NK-92 treated with Interleukin-12 subunit alpha and Interleukin-12 subunit beta, amount 100 ng/mL, for 24 hours (cell line): ENCODE measurements around the gene DHX29.
"Not testable (repeated sequence)": the region's sequence is repeated elsewhere in the genome, so short reads cannot be mapped to it uniquely, and the experiment has no call there.

Experiments
- DNase-seq: peaks from one replicate; lab custom pipeline; 2025; lab: John Stamatoyannopoulos, UW

Gene DHX29

GRCh38 chr5:55307383-55308253, at the start of gene DHX29, which contains the start of gene MTREX:
TSS of gene DHX29 (minus strand) at chr5:55307694. CDS start at chr5:55307573, 121 bp downstream.
TSS of gene MTREX (plus strand) at chr5:55307989. CDS start at chr5:55308014, 25 bp downstream.
- peak; percentile 88 for DNase-seq

- no peak for DNase-seq
Observed at GRCh38 chr5:55356896-55357295, 49.4 kb upstream of the DHX29 start.

- DNase-seq = no peak
Observed at GRCh38 chr5:55350754-55351153, 43.3 kb upstream of the DHX29 start.

- DNase-seq = no peak
Observed at GRCh38 chr5:55347786-55348185, 40.3 kb upstream of the DHX29 start.

GRCh38 chr5:55345327-55345726, 37.8 kb upstream of the DHX29 start:
- no peak for DNase-seq

- DNase-seq = no peak
Observed at GRCh38 chr5:55344392-55344992, 37.0 kb upstream of the DHX29 start.

GRCh38 chr5:55343609-55344008, 36.1 kb upstream of the DHX29 start:
- no peak for DNase-seq

- DNase-seq = no peak
Observed at GRCh38 chr5:55343107-55343506, 35.6 kb upstream of the DHX29 start.

- no peak for DNase-seq
Observed at GRCh38 chr5:55338810-55339243, 31.3 kb upstream of the DHX29 start.

GRCh38 chr5:55338092-55338613, 30.7 kb upstream of the DHX29 start:
- no peak for DNase-seq

GRCh38 chr5:55333811-55334210, 26.3 kb upstream of the DHX29 start:
- DNase-seq = no peak

- DNase-seq = no peak
Observed at GRCh38 chr5:55333017-55333416, 25.5 kb upstream of the DHX29 start.

- no peak for DNase-seq
Observed at GRCh38 chr5:55331321-55331720, 23.8 kb upstream of the DHX29 start.

- no peak for DNase-seq
Observed at GRCh38 chr5:55327281-55327680, 19.8 kb upstream of the DHX29 start.

GRCh38 chr5:55325621-55326020, 18.1 kb upstream of the DHX29 start:
- DNase-seq = no peak

- no peak for DNase-seq
Observed at GRCh38 chr5:55324815-55325418, 17.4 kb upstream of the DHX29 start.

GRCh38 chr5:55324006-55324405, 16.5 kb upstream of the DHX29 start:
- no peak for DNase-seq

- no peak for DNase-seq
Observed at GRCh38 chr5:55320571-55320970, 13.1 kb upstream of the DHX29 start.

GRCh38 chr5:55319491-55319890, 12.0 kb upstream of the DHX29 start:
- no peak for DNase-seq

- not testable (repeated sequence) for DNase-seq
Observed at GRCh38 chr5:55318237-55318636, 10.7 kb upstream of the DHX29 start.

- DNase-seq = no peak
Observed at GRCh38 chr5:55316837-55317236, 9.3 kb upstream of the DHX29 start.

GRCh38 chr5:55316289-55316688, 8.8 kb upstream of the DHX29 start:
- no peak for DNase-seq
